Body of pancreas (tissue), 4 donors: ENCODE measurements around the gene TSPAN4. TPM values are rescaled to one million over a fixed set of nuclear protein-coding genes. Genes with fewer than 3 reads are reported as not detected.

Experiments used
- ATAC-seq: fragments of 150-250 bp; one replicate; pipeline ENCODE4 v1.9.1; 2016
- DNase-seq, 4 donors: peaks; one replicate each; pipeline ENCODE4 v3.0.0-alpha.2; 2019
- H3K27ac ChIP-seq, 4 donors: fragments of 200-600 bp; sonication (generic); 1 replicate in 3 of 4; 2 replicates in 1 of 4; pipeline versions ENCODE4 v1.5.1 to v1.6.1; 2016 to 2019; ENCODE audit warnings: mild to moderate bottlenecking in 1 of 4, mixed read lengths in 1 of 4, moderate library complexity in 1 of 4
- H3K27me3 ChIP-seq, 2 donors: fragments of 200-600 bp; sonication (generic); one replicate each; pipeline ENCODE4 v1.6.0; 2016; ENCODE audit warnings: mild to moderate bottlenecking in 1 of 2
- H3K36me3 ChIP-seq, 2 donors: fragments of 200-600 bp; sonication (generic); replicated peaks in 1 of 2; 2 replicates each; pipeline ENCODE4 v1.5.1; 2016; ENCODE audit warnings: low read depth in 2 of 2; ENCODE audit not compliant: insufficient read depth in 1 of 2
- H3K4me1 ChIP-seq: fragments of 200-600 bp; sonication (generic); one replicate; pipeline ENCODE4 v1.6.0; 2016
- H3K4me3 ChIP-seq, 2 donors: fragments of 200-600 bp; sonication (generic); 1 replicate in 1 of 2; 2 replicates in 1 of 2; pipeline ENCODE4 v1.5.1; 2016 to 2019
- H3K9me3 ChIP-seq, 3 donors: fragments of 200-600 bp; sonication (generic); 1 replicate in 2 of 3; 2 replicates in 1 of 3; pipeline ENCODE4 v1.5.1; 2016
- POLR2A ChIP-seq, 3 donors: fragments of 450-650 bp; IDR thresholded peaks; one replicate each; pipeline ENCODE4 v1.6.1; 2016; ENCODE audit warnings: antibody characterized with exemption in 3 of 3, mild to moderate bottlenecking in 2 of 3
- WGBS, 2 donors: methylation state at CpG; one replicate each; pipeline ENCODE4 v1.1.5; 2017; 5-methylcytosine and 5-hydroxymethylcytosine counted together
- intact Hi-C: fragments of 100-400 bp; cut with DNase I; formaldehyde crosslinking; loops from one replicate; pipeline ENCODE4 v1.15.1; 2023
- total RNA-seq, 2 donors: library from RNA; depleted of rRNA; stranded (reverse); fragments of >200 nt; gene quantifications; one replicate each; pipeline ENCODE4 v1.1.0, GENCODE V29; 2016
- TF ChIP-seq, protein P1 (sequence below), 7 experiments: fragments of 450-650 bp in 4 of 7; fragments of 200-600 bp in 3 of 7; sonication (generic) in 3 of 7; IDR thresholded peaks; one replicate each; pipeline ENCODE4 v1.5.1; 2016 to 2019; ENCODE audit warnings: antibody characterized with exemption in 7 of 7

Gene TSPAN4
- total RNA-seq, 2 donors from 2014 or later: 44.9 to 87.7 TPM

DNA sequence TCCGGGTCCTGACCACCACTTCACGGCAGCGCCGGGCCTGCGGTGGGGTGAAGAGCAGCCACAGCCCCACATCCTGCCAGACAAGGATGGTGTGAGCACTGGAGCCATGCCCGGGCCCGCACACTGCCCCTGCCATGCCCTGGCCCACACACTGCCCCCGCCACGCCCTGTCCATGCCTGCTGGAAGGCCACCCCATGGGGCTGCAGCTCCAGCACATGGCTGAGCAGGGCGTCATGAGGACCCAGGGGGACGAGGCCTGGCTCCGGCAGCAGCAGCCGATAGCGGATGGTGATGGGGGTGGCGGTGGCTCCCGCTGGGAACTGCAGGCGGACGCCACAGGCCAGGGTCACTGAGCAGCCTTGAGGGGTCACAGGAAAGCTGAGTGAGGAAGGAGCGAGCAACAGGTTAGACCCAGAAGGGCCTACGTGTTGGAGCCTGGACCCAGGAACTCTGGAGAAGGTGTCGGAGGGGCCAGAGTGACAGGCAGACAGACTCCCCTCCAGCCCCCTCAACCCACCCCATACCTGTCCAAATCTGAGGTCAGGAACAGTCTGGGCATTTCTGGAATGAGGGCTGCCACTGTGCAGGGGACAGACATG, 40.5 kb upstream of the TSPAN4 start:
- no peak for DNase-seq
- peaks cover 38% of the 10 kb centered on the region for H3K4me1 ChIP-seq
- no peaks in the 10 kb centered on the region for H3K36me3 ChIP-seq
- intact Hi-C loops: no loop called here
- no peaks in the 10 kb centered on the region for H3K9me3 ChIP-seq
- no peak overlapping the region for H3K4me3 ChIP-seq
- H3K27ac ChIP-seq: no peak overlapping the region
- WGBS, 2 donors: 94 to 97% methylated on average over 16 to 21 of the region's 21 CpGs
- no peak for TF ChIP-seq POLR2A (IDR thresholded peaks at IDR 0.05)
- TF ChIP-seq, protein P1, sequence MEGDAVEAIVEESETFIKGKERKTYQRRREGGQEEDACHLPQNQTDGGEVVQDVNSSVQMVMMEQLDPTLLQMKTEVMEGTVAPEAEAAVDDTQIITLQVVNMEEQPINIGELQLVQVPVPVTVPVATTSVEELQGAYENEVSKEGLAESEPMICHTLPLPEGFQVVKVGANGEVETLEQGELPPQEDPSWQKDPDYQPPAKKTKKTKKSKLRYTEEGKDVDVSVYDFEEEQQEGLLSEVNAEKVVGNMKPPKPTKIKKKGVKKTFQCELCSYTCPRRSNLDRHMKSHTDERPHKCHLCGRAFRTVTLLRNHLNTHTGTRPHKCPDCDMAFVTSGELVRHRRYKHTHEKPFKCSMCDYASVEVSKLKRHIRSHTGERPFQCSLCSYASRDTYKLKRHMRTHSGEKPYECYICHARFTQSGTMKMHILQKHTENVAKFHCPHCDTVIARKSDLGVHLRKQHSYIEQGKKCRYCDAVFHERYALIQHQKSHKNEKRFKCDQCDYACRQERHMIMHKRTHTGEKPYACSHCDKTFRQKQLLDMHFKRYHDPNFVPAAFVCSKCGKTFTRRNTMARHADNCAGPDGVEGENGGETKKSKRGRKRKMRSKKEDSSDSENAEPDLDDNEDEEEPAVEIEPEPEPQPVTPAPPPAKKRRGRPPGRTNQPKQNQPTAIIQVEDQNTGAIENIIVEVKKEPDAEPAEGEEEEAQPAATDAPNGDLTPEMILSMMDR (IDR thresholded peaks at IDR 0.05): no peak
- no peak for ATAC-seq
- H3K27me3 ChIP-seq: no peaks in the 10 kb centered on the region

DNA sequence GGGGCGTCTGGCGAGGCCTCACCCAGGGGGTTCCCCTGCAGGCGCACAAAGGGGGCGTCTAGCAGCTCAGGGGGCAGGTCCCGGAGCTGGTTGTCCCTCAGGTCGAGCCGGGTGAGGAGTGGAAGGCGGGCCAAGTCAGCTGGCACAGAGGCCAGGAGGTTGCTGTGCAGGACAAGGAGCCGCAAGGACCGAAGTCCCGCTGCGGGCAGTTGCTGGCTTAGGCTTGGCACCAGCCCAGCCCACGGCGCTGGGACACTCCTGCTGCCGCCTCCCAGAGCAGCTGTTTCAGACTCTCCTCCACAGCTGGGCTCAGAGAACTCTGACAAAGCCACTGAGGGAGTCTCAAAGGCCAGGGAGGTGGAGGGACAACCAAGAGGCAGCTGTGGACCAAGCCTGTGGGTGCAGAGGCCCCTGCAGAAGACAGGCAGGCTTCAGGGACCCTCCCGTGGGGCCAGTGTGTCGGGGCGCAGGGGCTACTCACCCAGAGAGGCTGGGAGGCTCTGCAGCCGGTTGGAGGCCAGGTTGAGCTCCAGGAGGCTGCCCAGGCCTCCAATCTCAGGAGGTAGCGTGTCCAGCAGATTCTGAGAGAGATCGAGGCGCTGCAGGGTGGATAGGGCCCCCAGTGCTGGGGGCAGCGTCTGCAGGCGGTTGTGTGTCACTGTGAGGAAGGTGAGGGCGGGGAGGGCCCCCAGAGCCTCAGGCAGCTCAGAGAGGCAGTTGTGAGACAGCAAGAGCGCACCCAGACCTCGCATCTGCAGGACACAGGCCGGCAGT, 39.8 kb upstream of the TSPAN4 start:
- no peak for DNase-seq
- Histone ChIP-seq H3K4me3 (no peak overlapping the region), H3K9me3 (no peaks in the 10 kb centered on the region), H3K4me1 (peaks cover 31% of the 10 kb centered on the region), H3K27me3 (no peaks in the 10 kb centered on the region), H3K36me3 (no peaks in the 10 kb centered on the region), H3K27ac (no peak overlapping the region)
- TF ChIP-seq, protein P1 (IDR thresholded peaks at IDR 0.05): no peak
- no peak for TF ChIP-seq POLR2A (IDR thresholded peaks at IDR 0.05)
- 88 to 92% methylated on average over 10 to 28 of the region's 28 CpGs for WGBS, 2 donors
- ATAC-seq: no peak
- intact Hi-C loops: no loop called here

DNA sequence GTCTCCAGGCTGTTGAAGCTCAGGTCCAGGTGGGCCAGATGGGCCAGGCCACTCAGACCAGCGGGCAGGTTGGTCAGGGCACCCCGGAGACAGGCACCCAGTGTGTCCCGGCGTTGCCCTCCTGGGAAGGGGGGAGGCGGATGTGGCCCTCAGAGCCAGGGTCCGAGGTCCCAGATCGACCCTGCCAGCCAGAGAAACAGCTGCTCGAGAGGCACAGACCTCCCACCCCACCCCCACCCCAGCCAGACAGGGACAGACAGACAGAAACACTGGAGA, 39.2 kb upstream of the TSPAN4 start:
- ATAC-seq (no peak), DNase-seq (no peak)
- H3K36me3 ChIP-seq: no peaks in the 10 kb centered on the region
- peaks cover 32% of the 10 kb centered on the region for H3K4me1 ChIP-seq
- WGBS, 2 donors: 20 to 64% methylated on average over 1 to 7 of the region's 8 CpGs
- no peaks in the 10 kb centered on the region for H3K9me3 ChIP-seq
- H3K27me3 ChIP-seq: no peaks in the 10 kb centered on the region
- TF ChIP-seq, protein P1 (IDR thresholded peaks at IDR 0.05): no peak
- TF ChIP-seq POLR2A (IDR thresholded peaks at IDR 0.05): no peak
- intact Hi-C loops: no loop called here
- no peak overlapping the region for H3K27ac ChIP-seq
- H3K4me3 ChIP-seq: no peak overlapping the region

DNA sequence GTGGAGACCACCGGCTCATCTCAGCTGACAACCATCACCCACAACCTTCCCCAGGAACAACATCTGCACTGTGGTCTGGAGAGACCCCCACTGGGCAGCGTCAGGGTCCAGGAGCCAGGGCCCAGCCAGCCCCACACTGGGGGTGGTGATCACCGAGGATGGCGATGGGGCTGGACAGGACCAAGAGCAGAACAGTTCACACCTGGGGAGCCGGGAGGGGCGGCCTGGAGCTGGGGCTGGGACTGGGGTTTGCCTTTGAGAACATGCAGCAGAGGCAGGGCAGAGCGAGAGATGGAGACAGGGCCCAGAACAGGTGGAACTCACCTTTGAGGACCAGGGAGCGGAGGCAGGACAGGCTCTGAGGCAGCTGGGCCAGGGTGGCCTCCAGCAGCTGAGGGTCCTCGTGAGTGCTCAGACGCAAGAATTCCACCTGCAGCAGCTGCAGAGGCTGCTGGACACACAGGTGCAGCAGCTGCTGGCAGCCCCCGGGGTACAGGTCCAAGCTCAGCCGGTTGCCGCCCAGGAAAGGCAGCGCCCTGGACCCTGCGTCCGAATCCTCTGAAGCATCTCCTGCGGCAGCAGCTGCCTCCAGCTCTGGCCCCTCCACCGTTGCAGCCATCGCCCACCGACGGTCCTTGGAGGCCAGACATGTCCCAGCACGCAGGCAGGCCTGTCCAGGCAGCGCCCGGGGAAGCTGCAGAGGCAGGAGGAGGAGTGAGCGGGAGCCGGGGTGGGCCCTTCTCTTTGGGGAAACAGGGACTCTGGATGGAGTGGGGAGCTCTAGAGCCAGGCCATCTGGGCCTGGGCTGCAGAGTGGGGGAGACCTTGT, 38.7 kb upstream of the TSPAN4 start:
- no peak overlapping the region for H3K27ac ChIP-seq
- DNase-seq (no peak), ATAC-seq (no peak)
- no peak overlapping the region for H3K4me3 ChIP-seq
- H3K9me3 ChIP-seq: no peaks in the 10 kb centered on the region
- H3K36me3 ChIP-seq: no peaks in the 10 kb centered on the region
- no peak for TF ChIP-seq POLR2A (IDR thresholded peaks at IDR 0.05)
- peaks cover 35% of the 10 kb centered on the region for H3K4me1 ChIP-seq
- WGBS, 2 donors: 59 to 77% methylated on average over 11 to 26 of the region's 26 CpGs
- no peaks in the 10 kb centered on the region for H3K27me3 ChIP-seq
- intact Hi-C loops: no loop called here

DNA sequence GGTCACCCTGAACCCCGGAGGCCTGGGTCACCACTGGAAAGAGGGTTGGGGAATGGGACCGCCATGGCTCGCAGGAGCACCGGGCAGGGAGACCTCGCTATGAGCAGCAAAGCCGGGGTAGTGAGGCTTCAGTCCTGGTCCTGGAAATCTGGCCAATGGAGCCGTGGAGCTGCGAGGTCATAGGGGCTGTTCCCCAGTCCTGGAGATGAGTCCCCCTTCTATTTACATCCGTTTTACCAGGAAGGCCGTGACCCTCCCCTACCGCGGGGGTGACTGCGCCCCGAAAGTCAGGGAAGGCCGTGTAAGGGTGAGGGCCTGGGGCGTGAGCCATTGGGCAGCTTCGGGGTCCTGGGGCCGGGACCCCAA, 38.1 kb upstream of the TSPAN4 start:
- peak overlapping the region in 1 of 2 donors; percentile 26 for H3K4me3 ChIP-seq
- intact Hi-C loops: no loop called here
- H3K36me3 ChIP-seq: no peaks in the 10 kb centered on the region
- TF ChIP-seq POLR2A (IDR thresholded peaks at IDR 0.05): no peak
- ATAC-seq: no peak
- no peaks in the 10 kb centered on the region for H3K27me3 ChIP-seq
- DNase-seq: no peak
- peak overlapping the region; percentile 83 to 92 (median 87) for H3K27ac ChIP-seq
- H3K4me1 ChIP-seq: peaks cover 35% of the 10 kb centered on the region
- 11 to 20% methylated on average over 13 to 18 of the region's 18 CpGs for WGBS, 2 donors
- no peaks in the 10 kb centered on the region for H3K9me3 ChIP-seq
